ACC112 (cell line): Measurements from ENCODE around the gene ZNF92.
"Not testable (repeated sequence)": the region's sequence is repeated elsewhere in the genome, so short reads cannot be mapped to it uniquely, and the experiment has no call there.

Source experiments
- H2AFZ ChIP-seq: fragments of 200-600 bp; sonication (generic); one replicate; pipeline ENCODE4 v1.6.0; 2017; ENCODE audit warnings: antibody characterized with exemption, low read length; ENCODE audit not compliant: unreplicated experiment
- H3K27ac ChIP-seq: fragments of 200-600 bp; sonication (generic); 2 replicates; pipeline ENCODE4 v1.5.1; 2014; ENCODE audit warnings: low read depth, mild to moderate bottlenecking, antibody characterized with exemption, low read length, moderate library complexity
- H3K27me3 ChIP-seq: fragments of 200-600 bp; sonication (generic); 2 replicates; pipeline ENCODE4 v1.6.1; 2014; ENCODE audit warnings: mild to moderate bottlenecking, antibody characterized with exemption, low read length, moderate library complexity, mixed read lengths; ENCODE audit not compliant: insufficient read depth
- H3K36me3 ChIP-seq: fragments of 200-600 bp; sonication (generic); 2 replicates; pipeline ENCODE4 v1.6.1; 2016; ENCODE audit warnings: mild to moderate bottlenecking, antibody characterized with exemption, low read length, moderate library complexity, mixed read lengths; ENCODE audit not compliant: insufficient read depth
- H3K4me1 ChIP-seq: fragments of 200-600 bp; sonication (generic); one replicate; pipeline ENCODE4 v1.6.1; 2016; ENCODE audit warnings: low read length, mixed read lengths; ENCODE audit not compliant: insufficient read depth, unreplicated experiment, control insufficient read depth
- H3K4me3 ChIP-seq: fragments of 200-600 bp; sonication (generic); 2 replicates; pipeline ENCODE4 v1.5.1; 2014; ENCODE audit warnings: mild to moderate bottlenecking, low read depth, low read length
- H3K79me2 ChIP-seq: fragments of 200-600 bp; sonication (generic); one replicate; pipeline ENCODE4 v1.6.0; 2016; ENCODE audit warnings: low read length; ENCODE audit not compliant: control insufficient read depth, unreplicated experiment, insufficient read depth

ZNF92 gene

GRCh38 chr7:65373608-65374351 lies at the start of gene ZNF92:
Gene ZNF92 (plus strand): TSS chr7:65373855. CDS start chr7:65373998, 143 bp downstream.
- peak within 1 kb of the TSS; percentile 87 for H3K4me3 ChIP-seq
- H3K4me1 ChIP-seq: peaks cover 13% of the 10 kb centered on the region
- H3K27ac ChIP-seq: peak within 1 kb of the TSS; percentile 67
- H3K36me3 ChIP-seq: 0 out of 2 replicates have a peak, but pooled peaks cover 2% of the 10 kb centered on the region
- H3K79me2 ChIP-seq: peaks cover 47% of the 10 kb centered on the region
- H3K27me3 ChIP-seq: no peaks in the 10 kb centered on the region
- H2AFZ ChIP-seq: peak within 1 kb of the TSS; percentile 70

GRCh38 chr7:65325793-65326432 lies 47.7 kb upstream of the ZNF92 start:
- no peaks in the 10 kb centered on the region for H3K27me3 ChIP-seq
- peak overlapping the region; percentile 6; the same call in 1 of the 2 replicates for H3K4me3 ChIP-seq
- H3K27ac ChIP-seq: no peak overlapping the region
- no peaks in the 10 kb centered on the region for H3K4me1 ChIP-seq
- peak overlapping the region; percentile 59 for H2AFZ ChIP-seq
- H3K79me2 ChIP-seq: no peaks in the 10 kb centered on the region
- H3K36me3 ChIP-seq: no peaks in the 10 kb centered on the region

DNA sequence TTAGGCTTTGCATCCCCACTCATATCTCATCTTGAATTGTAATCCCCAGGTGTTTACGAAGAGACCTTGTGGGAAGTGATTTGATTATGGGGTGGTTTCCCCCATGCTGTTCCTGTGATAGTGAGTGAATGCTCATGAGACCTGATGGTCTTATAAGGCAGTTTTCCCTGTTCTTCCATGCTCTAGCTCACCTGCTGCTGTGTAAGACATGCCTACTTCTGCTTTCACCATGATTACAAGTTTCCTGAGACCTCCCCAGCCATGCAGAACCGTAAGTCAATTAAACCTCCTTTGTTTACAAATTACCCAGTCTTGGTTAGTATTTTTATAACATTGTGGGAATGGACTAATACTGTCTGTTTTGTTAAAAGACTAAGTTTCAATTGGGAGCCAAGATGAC lies 35.3 kb upstream of the ZNF92 start:
- H2AFZ ChIP-seq: no peak overlapping the region
- no peak overlapping the region for H3K27ac ChIP-seq
- H3K4me1 ChIP-seq: no peaks in the 10 kb centered on the region
- H3K36me3 ChIP-seq: no peaks in the 10 kb centered on the region
- peaks cover 34% of the 10 kb centered on the region; the same call in 1 of the 2 replicates for H3K27me3 ChIP-seq
- H3K4me3 ChIP-seq: no peak overlapping the region
- H3K79me2 ChIP-seq: no peaks in the 10 kb centered on the region

- no peak overlapping the region for H3K27ac ChIP-seq
- peaks cover 35% of the 10 kb centered on the region; the same call in 1 of the 2 replicates for H3K27me3 ChIP-seq
- no peaks in the 10 kb centered on the region for H3K36me3 ChIP-seq
- no peaks in the 10 kb centered on the region for H3K4me1 ChIP-seq
- no peak overlapping the region for H2AFZ ChIP-seq
- no peaks in the 10 kb centered on the region for H3K79me2 ChIP-seq
- H3K4me3 ChIP-seq: no peak overlapping the region
These were observed 34.4 kb upstream of the ZNF92 start for GRCh38 chr7:65339257-65339656.

- H3K79me2 ChIP-seq: no peaks in the 10 kb centered on the region
- H2AFZ ChIP-seq: no peak overlapping the region
- peaks cover 40% of the 10 kb centered on the region for H3K27me3 ChIP-seq
- H3K4me1 ChIP-seq: no peaks in the 10 kb centered on the region
- no peak overlapping the region for H3K4me3 ChIP-seq
- H3K36me3 ChIP-seq: no peaks in the 10 kb centered on the region
- H3K27ac ChIP-seq: no peak overlapping the region
These were observed 30.7 kb upstream of the ZNF92 start for GRCh38 chr7:65342723-65343629.

- not testable (repeated sequence) for H2AFZ ChIP-seq, H3K27ac ChIP-seq, H3K4me1 ChIP-seq
These were observed 29.1 kb upstream of the ZNF92 start for GRCh38 chr7:65344541-65344940.

GRCh38 chr7:65354263-65354662 lies 19.4 kb upstream of the ZNF92 start:
- Histone ChIP-seq H3K27me3 (peaks cover 44% of the 10 kb centered on the region), H2AFZ (no peak overlapping the region), H3K36me3 (no peaks in the 10 kb centered on the region), H3K4me1 (no peaks in the 10 kb centered on the region), H3K27ac (no peak overlapping the region), H3K4me3 (no peak overlapping the region), H3K79me2 (no peaks in the 10 kb centered on the region)

More at GRCh38 chr7:65344541-65344940, 29.1 kb upstream of the ZNF92 start:
- H3K27me3 ChIP-seq: peaks cover 36% of the 10 kb centered on the region
- not testable (repeated sequence) for H3K79me2 ChIP-seq, H3K4me3 ChIP-seq, H3K36me3 ChIP-seq

DNA sequence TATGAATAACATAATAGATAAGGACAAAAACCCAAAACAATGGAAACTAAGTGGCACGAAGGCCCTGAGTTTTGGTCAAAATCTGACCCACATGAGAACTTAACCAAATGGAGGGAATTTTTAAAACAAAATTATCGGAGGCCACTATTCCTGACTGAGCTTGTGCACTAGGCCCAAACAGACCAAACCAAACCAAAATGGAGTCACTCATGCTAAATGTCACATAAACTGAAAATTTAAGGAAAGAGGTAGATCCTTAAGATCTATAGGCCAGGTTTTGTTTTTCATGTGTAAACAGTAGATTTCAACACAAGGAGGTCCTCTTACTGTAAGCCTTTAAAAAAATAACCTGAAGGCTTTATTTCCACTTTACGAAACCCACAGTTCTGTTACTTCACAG lies 3.8 kb upstream of the ZNF92 start:
- Histone ChIP-seq H2AFZ (no peak overlapping the region), H3K4me3 (no peak overlapping the region), H3K36me3 (no peaks in the 10 kb centered on the region), H3K79me2 (peaks cover 11% of the 10 kb centered on the region), H3K27ac (no peak overlapping the region), H3K4me1 (peaks cover 2% of the 10 kb centered on the region), H3K27me3 (no peaks in the 10 kb centered on the region)

DNA sequence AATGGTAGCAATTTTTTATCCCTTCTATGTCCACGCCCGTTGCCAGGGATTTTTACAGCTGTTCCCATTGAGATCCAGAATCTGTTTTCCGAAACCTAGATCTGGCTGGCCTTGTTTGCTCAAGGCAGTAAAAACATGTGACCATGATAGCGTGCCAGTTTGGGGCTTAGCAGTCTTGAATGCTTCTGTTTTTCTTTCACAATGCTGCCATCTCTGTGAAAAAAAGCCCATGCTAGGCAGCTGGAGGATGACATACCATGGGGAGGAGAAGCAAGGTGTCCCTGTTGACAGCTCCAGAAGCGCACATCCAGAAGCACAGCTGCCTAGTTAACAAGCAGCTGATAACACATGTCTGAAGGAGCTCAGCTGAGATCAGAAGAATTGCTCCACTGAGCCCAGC lies 2.2 kb upstream of the ZNF92 start:
- Histone ChIP-seq H3K4me1 (peaks cover 13% of the 10 kb centered on the region), H3K27me3 (no peaks in the 10 kb centered on the region), H3K4me3 (no peak overlapping the region), H3K36me3 (no peaks in the 10 kb centered on the region), H3K27ac (no peak overlapping the region), H3K79me2 (peaks cover 27% of the 10 kb centered on the region), H2AFZ (no peak overlapping the region)

GRCh38 chr7:65379318-65379717 lies 5.7 kb downstream of the ZNF92 start:
- Histone ChIP-seq H3K27ac (no peak overlapping the region), H3K4me1 (peaks cover 13% of the 10 kb centered on the region), H3K79me2 (peaks cover 96% of the 10 kb centered on the region)

More at GRCh38 chr7:65379318-65379717, 5.7 kb downstream of the ZNF92 start:
- Histone ChIP-seq H3K4me3 (no peak overlapping the region), H2AFZ (no peak overlapping the region), H3K36me3 (0 out of 2 replicates have a peak, but pooled peaks cover 2% of the 10 kb centered on the region), H3K27me3 (no peaks in the 10 kb centered on the region)
